NOMO-1 treated with DMSO at 0.1 percent for 48 hours (cell line): Measurements from ENCODE around the gene CFC1B.
"Not testable (repeated sequence)": the region's sequence is repeated elsewhere in the genome, so short reads cannot be mapped to it uniquely, and the experiment has no call there.

Experiments
- DNase-seq: peaks from one replicate; lab custom pipeline; 2025; ENCODE audit not compliant: unreplicated experiment; lab: John Stamatoyannopoulos, UW

The CFC1B gene

GRCh38 chr2:130520992-130521391, at the start of gene CFC1B:
Gene CFC1B, plus strand, starts transcription at chr2:130521222. Its CDS starts 263 bp downstream, at chr2:130521485.
- DNase-seq: not testable (repeated sequence)

GRCh38 chr2:130491073-130491472, 29.9 kb upstream of the CFC1B start:
- DNase-seq: not testable (repeated sequence)

- not testable (repeated sequence) for DNase-seq
Measured at GRCh38 chr2:130509228-130509627, 11.8 kb upstream of the CFC1B start, which contains the start of gene POTEI. Gene POTEI, minus strand, starts transcription at chr2:130509328. Its CDS starts 93 bp downstream, at chr2:130509235.

GRCh38 chr2:130510807-130511746, 9.9 kb upstream of the CFC1B start:
- DNase-seq: not testable (repeated sequence)

- not testable (repeated sequence) for DNase-seq
Measured at GRCh38 chr2:130511747-130512451, 9.1 kb upstream of the CFC1B start.

GRCh38 chr2:130518516-130519106, 2.4 kb upstream of the CFC1B start:
- DNase-seq: not testable (repeated sequence)

GRCh38 chr2:130522390-130522789, 1.4 kb downstream of the CFC1B start:
- not testable (repeated sequence) for DNase-seq

GRCh38 chr2:130527365-130527967, 6.4 kb downstream of the CFC1B start:
- DNase-seq: not testable (repeated sequence)

- DNase-seq: not testable (repeated sequence)
Measured at GRCh38 chr2:130529545-130529944, 8.5 kb downstream of the CFC1B start.

GRCh38 chr2:130530212-130530611, 9.2 kb downstream of the CFC1B start:
- not testable (repeated sequence) for DNase-seq

GRCh38 chr2:130531225-130531624, 10.2 kb downstream of the CFC1B start:
- not testable (repeated sequence) for DNase-seq

- DNase-seq: not testable (repeated sequence)
Measured at GRCh38 chr2:130531672-130532071, 10.7 kb downstream of the CFC1B start.

GRCh38 chr2:130536654-130537053, 15.6 kb downstream of the CFC1B start:
- DNase-seq: not testable (repeated sequence)

GRCh38 chr2:130538271-130538670, 17.2 kb downstream of the CFC1B start:
- DNase-seq: not testable (repeated sequence)

GRCh38 chr2:130542789-130543188, 21.8 kb downstream of the CFC1B start:
- DNase-seq: not testable (repeated sequence)

- DNase-seq: not testable (repeated sequence)
Measured at GRCh38 chr2:130543785-130544528, 22.9 kb downstream of the CFC1B start.

GRCh38 chr2:130544978-130545377, 24.0 kb downstream of the CFC1B start:
- not testable (repeated sequence) for DNase-seq

GRCh38 chr2:130548418-130548817, 27.4 kb downstream of the CFC1B start:
- DNase-seq: not testable (repeated sequence)

- not testable (repeated sequence) for DNase-seq
Measured at GRCh38 chr2:130549475-130549874, 28.5 kb downstream of the CFC1B start.

GRCh38 chr2:130554178-130554577, 33.2 kb downstream of the CFC1B start:
- DNase-seq: not testable (repeated sequence)
